Measurements from ENCODE around the gene N4BP2. TPM values are rescaled to one million over a fixed set of nuclear protein-coding genes. Genes with fewer than 3 reads are reported as not detected.

N4BP2 gene
- total and polyA plus RNA-seq, 9 donors, result 3.5 to 21.3 (median 10.6) TPM

- Histone ChIP-seq H3K27me3 (no peaks in the 10 kb centered on the region), H3K9me3 (peaks cover 0 to 6% of the 10 kb centered on the region in 2 donors), H3K36me3 (no peaks in the 10 kb centered on the region), H3K27ac (no peak overlapping the region), H3K4me1 (ENCODE audit: insufficient read depth) (no peaks in the 10 kb centered on the region), H3K4me3 (no peak overlapping the region)
- 89 to 100% (median 98%) methylated on average over 1 of the region's 1 CpG for WGBS, 3 donors
- intact Hi-C loops (cut with DNase I), result no loop called here
- DNase-seq, result no peak
- no peak for TF ChIP-seq CTCF (IDR thresholded peaks at IDR 0.05)
- no peak for TF ChIP-seq POLR2A (IDR thresholded peaks at IDR 0.05)
- TF ChIP-seq EP300 (IDR thresholded peaks at IDR 0.05), result no peak
Observed at GRCh38 chr4:40165916-40166315, 109.3 kb downstream of the N4BP2 start.

- Histone ChIP-seq H3K36me3 (no peaks in the 10 kb centered on the region), H3K27ac (no peak overlapping the region), H3K4me1 (ENCODE audit: insufficient read depth) (no peaks in the 10 kb centered on the region), H3K9me3 (peaks cover 0 to 6% of the 10 kb centered on the region in 2 donors), H3K27me3 (no peaks in the 10 kb centered on the region), H3K4me3 (no peak overlapping the region)
- DNase-seq, result no peak
- no peak for TF ChIP-seq CTCF (IDR thresholded peaks at IDR 0.05)
- no peak for TF ChIP-seq POLR2A (IDR thresholded peaks at IDR 0.05)
- no peak for TF ChIP-seq EP300 (IDR thresholded peaks at IDR 0.05)
- intact Hi-C loops (cut with DNase I), result no loop called here
Observed at GRCh38 chr4:40168070-40168469, 111.4 kb downstream of the N4BP2 start.

GRCh38 chr4:40170588-40170987 is 113.9 kb downstream of the N4BP2 start:
- no peak for DNase-seq
- no peaks in the 10 kb centered on the region for H3K27me3 ChIP-seq
- H3K9me3 ChIP-seq, result peaks cover 0 to 6% of the 10 kb centered on the region in 2 donors
- no peaks in the 10 kb centered on the region for H3K36me3 ChIP-seq
- no peaks in the 10 kb centered on the region for H3K4me1 ChIP-seq (ENCODE audit: insufficient read depth)
- H3K4me3 ChIP-seq, result no peak overlapping the region
- no peak overlapping the region for H3K27ac ChIP-seq
- intact Hi-C loops (cut with DNase I), result no loop called here
- TF ChIP-seq POLR2A (IDR thresholded peaks at IDR 0.05) (no peak), CTCF (IDR thresholded peaks at IDR 0.05) (no peak), EP300 (IDR thresholded peaks at IDR 0.05) (no peak)

- Histone ChIP-seq H3K4me1 (ENCODE audit: insufficient read depth) (no peaks in the 10 kb centered on the region), H3K27me3 (no peaks in the 10 kb centered on the region), H3K36me3 (no peaks in the 10 kb centered on the region), H3K4me3 (no peak overlapping the region), H3K9me3 (peaks cover 0 to 6% of the 10 kb centered on the region in 2 donors), H3K27ac (no peak overlapping the region)
- no peak for TF ChIP-seq EP300 (IDR thresholded peaks at IDR 0.05)
- TF ChIP-seq POLR2A (IDR thresholded peaks at IDR 0.05), result no peak
- no peak for TF ChIP-seq CTCF (IDR thresholded peaks at IDR 0.05)
- DNase-seq, result no peak
- intact Hi-C loops (cut with DNase I), result no loop called here
- WGBS, 3 donors, result 30 to 50% (median 43%) methylated on average over 4 of the region's 4 CpGs
Observed at GRCh38 chr4:40173470-40173875, 116.8 kb downstream of the N4BP2 start.

- no peaks in the 10 kb centered on the region for H3K36me3 ChIP-seq
- intact Hi-C loops (cut with DNase I), result no loop called here
- no peaks in the 10 kb centered on the region for H3K4me1 ChIP-seq (ENCODE audit: insufficient read depth)
- H3K27me3 ChIP-seq, result no peaks in the 10 kb centered on the region
- DNase-seq, result no peak
- H3K4me3 ChIP-seq, result no peak overlapping the region
- TF ChIP-seq POLR2A (IDR thresholded peaks at IDR 0.05) (no peak), EP300 (IDR thresholded peaks at IDR 0.05) (no peak), CTCF (IDR thresholded peaks at IDR 0.05) (no peak)
- 26 to 39% (median 33%) methylated on average over 10 of the region's 10 CpGs for WGBS, 3 donors
- H3K27ac ChIP-seq, result no peak overlapping the region
- no peaks in the 10 kb centered on the region for H3K9me3 ChIP-seq
Observed at GRCh38 chr4:40176602-40177001, 120.0 kb downstream of the N4BP2 start.

Measured in ovary (tissue), 9 donors.